Dermis blood vessel endothelial cell (primary cell): ENCODE results near the gene BACH2. TPM values are rescaled to one million over a fixed set of nuclear protein-coding genes. Genes with fewer than 3 reads are reported as not detected.

Experiments used
- DNase-seq: peaks from one replicate; pipeline ENCODE4 v3.0.0; 2010
- total RNA-seq: library from RNA; depleted of rRNA; stranded (reverse); fragments of >200 nt; gene quantifications from 2 replicates; pipeline ENCODE4 v1.2.3, GENCODE V29; 2014

BACH2 gene
- total RNA-seq, 1 donor from 2014 or later, result 1.2 TPM

DNA sequence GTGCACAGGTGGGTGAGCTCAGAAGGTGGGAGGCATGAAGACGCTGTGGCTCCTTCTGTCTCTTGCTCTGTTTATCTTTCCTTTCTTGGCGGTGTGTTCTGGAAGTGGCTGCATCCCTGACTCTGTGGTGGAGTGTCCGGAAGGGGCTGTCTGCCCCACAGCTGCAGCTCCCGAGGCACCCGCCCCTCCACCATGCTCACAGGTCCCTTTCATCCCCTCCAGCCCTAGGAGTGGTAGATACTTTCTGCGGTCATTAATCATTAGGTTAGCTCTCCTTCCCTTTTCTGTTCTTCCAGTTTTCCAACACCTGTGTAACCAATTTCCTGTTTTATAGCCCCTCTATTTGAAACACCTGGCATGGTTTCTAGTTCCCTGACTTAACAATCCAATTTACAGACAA is 336.8 kb downstream of the BACH2 start:
- no peak for DNase-seq

DNA sequence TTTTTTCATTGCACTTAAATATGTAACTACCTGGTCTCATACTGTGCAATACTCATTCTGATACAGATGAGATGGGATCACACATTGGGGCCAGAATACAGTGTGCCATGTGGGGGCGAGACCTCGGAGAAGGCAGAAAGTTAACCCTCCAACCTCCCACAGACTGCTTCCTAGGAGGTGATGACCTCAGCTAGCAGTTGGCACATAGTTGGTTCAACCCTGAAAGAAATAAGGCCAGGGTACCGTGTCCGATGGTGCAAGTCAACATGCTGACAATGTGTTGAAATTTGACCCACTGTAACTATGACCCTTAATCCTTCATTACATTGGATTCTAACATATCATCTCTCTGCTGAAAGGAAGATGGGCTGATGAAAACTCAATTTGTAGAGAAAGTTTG is 340.5 kb downstream of the BACH2 start:
- DNase-seq, result no peak

DNA sequence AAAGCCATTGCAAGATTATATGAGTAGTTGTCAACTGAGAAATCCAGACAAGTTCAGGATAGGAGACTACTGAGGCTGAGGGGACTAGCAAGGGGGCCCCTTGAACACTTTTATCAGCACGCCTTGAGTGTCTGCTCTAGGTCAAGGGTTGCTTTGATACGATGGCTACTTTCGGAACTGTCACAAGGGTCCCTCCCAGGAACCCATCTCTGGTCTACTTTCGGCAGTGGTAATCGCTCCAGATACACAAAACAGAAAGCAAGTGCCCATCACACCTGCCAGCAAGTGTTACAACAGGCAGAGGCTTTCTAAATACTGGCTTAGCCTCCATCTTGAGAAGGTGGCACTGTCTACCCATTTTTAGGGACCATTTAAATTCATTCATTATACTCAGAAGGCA is 341.3 kb downstream of the BACH2 start:
- DNase-seq, result no peak

DNA sequence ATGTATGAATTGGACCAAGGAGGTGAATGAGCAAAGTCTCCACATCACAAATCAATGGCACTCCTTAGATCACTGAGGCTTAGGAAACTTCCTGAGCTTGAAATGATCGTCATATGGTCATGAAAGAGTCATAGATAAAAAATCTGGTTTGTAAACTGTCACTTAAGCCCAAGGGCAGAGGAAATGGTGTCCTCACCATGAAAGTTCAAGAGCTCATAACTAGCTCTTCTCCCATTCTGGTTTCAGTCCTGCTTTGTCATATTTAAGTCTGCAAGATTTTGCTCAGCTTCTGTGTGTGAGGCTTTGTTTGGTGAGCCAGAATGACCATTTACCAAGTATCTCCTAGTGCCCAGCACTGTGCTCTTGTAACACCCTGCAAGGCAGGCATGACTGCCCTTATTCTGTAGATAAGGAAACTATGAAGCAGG is 341.9 kb downstream of the BACH2 start:
- no peak for DNase-seq

DNA sequence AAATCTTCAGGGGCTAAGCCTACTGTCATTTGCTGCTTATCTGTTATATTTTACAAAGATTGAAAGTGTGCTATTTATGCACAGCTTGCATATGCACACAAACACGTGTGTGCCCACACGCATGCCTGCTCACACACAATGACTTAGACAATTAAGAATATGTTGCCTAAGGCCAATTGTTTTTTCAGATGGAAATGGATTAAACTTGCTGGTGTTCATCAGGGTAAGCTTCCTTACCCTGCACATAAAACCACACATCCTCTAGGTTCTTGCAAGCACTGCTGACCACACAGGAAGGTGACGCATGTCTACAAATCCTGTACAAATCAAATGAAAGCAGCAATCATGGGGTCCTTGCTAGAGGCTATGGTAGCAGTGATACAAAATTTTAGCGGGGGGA is 344.0 kb downstream of the BACH2 start:
- DNase-seq, result peak; percentile 69

DNA sequence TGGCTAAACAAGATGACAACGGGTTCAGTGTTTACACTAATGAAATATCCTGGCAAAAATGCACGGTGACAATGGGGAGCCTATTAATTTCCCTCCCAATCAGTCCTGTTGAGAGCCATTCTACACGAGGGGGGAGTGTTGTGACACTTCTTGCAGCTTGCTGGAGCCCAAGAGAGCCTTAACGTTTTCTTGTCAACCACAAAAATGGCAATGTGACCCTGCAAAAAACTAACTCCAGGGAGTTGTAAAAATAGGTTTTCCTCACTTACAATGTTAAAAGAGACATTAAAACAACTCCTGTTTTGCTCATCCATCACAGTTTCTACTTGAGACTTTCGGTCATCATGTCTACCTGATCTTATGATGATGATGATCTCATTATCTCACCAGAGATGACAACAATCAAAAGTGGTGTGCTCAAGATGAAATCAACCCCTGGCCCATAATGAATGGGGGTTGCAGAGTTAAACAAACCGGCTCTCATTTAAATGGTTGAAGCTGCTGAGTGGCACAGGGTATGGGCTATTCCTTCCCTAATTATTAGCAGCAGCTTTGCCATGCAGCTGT is 344.5 kb downstream of the BACH2 start:
- DNase-seq, result no peak

DNA sequence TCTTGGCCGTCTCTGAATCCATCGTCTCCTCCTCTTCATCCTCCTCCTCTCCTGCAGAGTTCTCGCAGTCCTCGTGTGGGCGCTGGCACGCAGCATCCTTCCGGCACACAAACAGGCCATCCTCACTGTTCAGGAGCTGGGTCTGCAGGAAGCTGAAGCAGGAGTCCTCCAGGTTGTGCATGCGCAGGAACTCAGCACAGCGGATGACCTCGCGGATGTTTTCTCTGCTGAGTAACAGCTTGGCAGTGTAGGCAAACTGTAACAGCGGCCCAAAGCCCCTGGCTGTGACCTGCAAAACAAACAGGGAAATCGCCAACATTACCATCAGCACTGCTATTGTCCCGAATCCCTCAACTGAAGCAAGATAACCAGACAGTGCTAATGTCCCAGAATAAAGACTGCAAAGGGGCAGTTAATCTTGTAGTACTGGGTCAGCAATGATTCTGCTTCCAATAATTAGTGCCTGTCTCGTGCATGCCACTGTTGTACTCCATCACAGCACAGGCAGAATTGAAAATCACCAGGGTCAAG is 345.0 kb downstream of the BACH2 start:
- DNase-seq, result peak; percentile 46

DNA sequence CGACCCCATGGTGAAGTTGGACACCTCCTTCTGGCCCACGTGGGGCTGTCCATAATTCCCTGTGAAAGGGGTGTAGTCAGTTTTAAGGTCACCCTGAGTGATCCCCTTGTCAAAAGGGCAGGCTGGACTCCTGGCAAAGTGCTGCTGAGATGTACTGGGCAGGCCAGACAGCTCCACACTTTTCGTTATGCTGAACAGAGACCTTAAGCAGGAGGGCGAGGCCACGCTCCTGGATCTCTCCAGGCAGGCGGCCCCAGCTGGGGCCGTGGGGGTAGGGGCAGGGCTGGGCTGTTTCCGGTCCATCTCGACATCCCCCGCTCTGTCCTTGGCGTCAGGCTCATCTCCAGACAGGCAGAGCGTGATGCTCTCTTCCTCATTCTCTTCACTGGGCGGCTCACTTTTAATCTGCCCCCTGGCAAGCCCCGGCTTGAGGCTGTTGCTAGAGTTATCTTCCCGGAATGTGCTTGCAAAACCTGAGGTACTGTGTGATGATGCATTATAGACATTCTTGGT is 345.7 kb downstream of the BACH2 start:
- DNase-seq, result no peak

GRCh38 chr6:89950446-89950845 is 346.2 kb downstream of the BACH2 start:
- DNase-seq, result no peak

- DNase-seq, result no peak
Measured at GRCh38 chr6:89948876-89949275, 347.8 kb downstream of the BACH2 start.

- peak; percentile 33 for DNase-seq
Measured at GRCh38 chr6:89944826-89945407, 351.7 kb downstream of the BACH2 start.

GRCh38 chr6:89944181-89944755 is 352.4 kb downstream of the BACH2 start:
- no peak for DNase-seq

DNA sequence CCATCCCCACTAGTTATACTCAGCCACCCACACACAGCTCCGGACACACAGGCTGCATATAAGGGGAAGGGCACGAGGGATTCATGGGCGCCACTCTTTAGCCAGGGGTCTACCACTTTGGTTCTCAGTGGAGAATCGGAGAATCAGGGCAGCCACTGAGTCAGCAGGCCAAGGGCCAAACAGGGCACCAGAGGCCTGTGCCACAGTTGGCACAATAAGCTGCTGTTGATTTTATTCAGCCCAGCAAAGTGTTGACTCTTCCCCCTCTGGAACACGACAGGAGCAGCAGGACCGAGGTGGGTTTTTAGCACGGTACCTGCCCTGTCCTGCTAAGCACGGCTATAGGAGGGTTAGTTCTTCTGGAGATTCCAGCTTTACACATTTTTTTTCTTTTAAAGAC is 354.0 kb downstream of the BACH2 start:
- no peak for DNase-seq

DNA sequence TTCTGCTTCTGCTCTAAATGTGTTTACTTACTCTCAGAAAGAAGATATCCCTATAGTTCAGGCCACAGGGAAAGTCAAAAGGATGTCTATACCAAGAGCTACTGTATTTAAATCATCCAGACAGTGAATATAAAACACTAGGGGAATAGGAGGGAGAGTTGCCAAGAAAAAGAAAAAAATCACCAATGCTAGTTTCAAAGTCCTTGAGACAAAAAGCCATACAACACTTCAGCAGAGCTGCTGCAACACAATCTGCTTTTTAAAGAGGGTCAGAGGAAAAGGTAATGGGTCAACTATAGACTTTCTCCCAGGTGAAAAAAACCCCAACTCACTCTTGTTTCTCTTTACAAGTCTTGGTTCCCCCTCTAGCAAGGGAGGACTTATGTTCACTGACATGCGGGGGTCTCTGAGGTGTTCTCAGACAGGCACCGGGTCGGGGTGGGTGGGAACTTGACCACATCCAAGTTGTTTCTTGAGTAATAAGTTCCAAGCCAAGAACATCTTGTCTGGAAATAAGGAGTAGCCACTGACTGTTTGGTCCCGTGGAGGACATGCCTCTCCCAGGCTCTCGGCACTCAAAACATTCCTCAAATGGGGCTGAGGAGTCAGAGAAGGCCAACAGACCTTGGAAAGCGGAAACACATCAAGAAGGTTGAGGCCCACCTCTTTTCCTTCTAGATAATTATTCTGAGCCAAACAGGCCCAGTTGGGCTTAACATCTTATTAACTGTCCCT is 354.7 kb downstream of the BACH2 start:
- no peak for DNase-seq

- no peak for DNase-seq
Measured at GRCh38 chr6:89941031-89941762, 355.4 kb downstream of the BACH2 start.

- peak; percentile 88 for DNase-seq
Measured at GRCh38 chr6:89940225-89941027, 356.2 kb downstream of the BACH2 start.

- no peak for DNase-seq
Measured at GRCh38 chr6:89939144-89939543, 357.5 kb downstream of the BACH2 start.

DNA sequence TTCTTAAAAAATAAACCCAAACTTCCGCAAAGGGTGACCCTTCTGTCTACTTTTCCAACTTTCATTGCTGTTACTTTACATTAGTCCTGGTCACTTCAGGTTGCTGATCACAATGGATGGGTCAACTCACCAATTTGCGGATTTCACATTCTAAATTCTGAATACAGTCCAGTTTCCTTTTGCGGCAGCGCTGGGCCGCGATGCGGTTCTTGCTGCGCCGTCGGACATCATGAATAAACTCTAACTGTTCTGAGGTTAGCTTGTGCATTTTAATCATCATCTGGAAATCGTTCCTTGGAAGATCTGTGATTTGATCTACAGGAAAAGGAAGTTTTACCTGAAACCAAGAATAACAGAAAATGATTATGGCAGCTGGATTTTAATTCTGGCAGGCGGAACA is 358.6 kb downstream of the BACH2 start:
- DNase-seq, result no peak

GRCh38 chr6:89936177-89936576 is 360.5 kb downstream of the BACH2 start:
- DNase-seq, result no peak

GRCh38 chr6:89934685-89935366 is 361.8 kb downstream of the BACH2 start:
- DNase-seq, result no peak

- DNase-seq, result no peak
Measured at GRCh38 chr6:89932245-89932802, 364.3 kb downstream of the BACH2 start.
